Fibroblast of peridontal ligament (primary cell): ENCODE measurements around the gene TSSK1B.
A peak's percentile ranks its signal among the peaks of the same experiment; 100 is the strongest.
"Not testable (repeated sequence)": the region's sequence is repeated elsewhere in the genome, so short reads cannot be mapped to it uniquely, and the experiment has no call there.

Experiments used
- DNase-seq: peaks from one replicate; pipeline ENCODE4 v3.0.0-alpha.2; 2010; ENCODE audit errors: extremely low read depth

TSSK1B gene, protein sequence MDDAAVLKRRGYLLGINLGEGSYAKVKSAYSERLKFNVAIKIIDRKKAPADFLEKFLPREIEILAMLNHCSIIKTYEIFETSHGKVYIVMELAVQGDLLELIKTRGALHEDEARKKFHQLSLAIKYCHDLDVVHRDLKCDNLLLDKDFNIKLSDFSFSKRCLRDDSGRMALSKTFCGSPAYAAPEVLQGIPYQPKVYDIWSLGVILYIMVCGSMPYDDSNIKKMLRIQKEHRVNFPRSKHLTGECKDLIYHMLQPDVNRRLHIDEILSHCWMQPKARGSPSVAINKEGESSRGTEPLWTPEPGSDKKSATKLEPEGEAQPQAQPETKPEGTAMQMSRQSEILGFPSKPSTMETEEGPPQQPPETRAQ

GRCh38 chr5:113434889-113435288 is at the start of gene TSSK1B:
Gene TSSK1B, minus strand, starts transcription at chr5:113434989. Its CDS starts 150 bp downstream, at chr5:113434839.
- DNase-seq = no peak

DNA sequence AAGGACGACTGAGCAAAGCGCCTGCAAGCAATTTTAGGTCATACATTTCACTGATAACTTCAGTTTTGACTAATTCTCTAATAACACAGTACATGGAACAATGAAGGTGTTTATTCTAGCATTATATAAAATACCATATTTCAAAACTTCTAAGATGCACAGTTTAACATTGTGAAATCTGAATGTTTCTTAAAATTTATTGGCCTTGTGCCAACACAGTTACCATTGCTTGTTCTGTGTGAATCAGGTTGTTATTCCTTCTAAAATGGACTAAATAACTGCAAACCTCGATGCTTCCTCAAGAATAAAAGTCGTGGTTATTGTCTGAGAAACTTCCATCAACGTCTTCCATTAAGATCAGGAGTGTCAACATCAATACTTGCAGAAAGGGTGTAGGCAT is 45.5 kb upstream of the TSSK1B start:
- peak; percentile 10 for DNase-seq

DNA sequence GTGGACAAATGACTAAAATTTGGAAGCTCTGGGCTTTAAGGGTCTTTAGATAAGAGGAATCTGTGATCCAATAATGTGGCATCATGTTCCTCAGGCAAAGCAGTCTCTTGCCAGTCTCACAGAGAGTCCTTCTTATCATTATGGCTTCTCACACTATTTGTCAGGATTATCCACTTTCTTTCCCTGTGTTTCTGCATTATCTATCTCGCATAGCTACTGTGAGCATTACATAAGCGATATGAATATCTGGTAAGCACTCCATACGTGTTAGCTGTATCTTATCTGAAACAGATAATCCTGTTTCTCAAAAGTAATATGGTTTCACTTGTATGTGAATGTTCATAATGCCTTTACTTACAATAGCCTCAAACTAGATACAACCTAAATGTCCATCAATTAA is 43.9 kb upstream of the TSSK1B start:
- DNase-seq = no peak

DNA sequence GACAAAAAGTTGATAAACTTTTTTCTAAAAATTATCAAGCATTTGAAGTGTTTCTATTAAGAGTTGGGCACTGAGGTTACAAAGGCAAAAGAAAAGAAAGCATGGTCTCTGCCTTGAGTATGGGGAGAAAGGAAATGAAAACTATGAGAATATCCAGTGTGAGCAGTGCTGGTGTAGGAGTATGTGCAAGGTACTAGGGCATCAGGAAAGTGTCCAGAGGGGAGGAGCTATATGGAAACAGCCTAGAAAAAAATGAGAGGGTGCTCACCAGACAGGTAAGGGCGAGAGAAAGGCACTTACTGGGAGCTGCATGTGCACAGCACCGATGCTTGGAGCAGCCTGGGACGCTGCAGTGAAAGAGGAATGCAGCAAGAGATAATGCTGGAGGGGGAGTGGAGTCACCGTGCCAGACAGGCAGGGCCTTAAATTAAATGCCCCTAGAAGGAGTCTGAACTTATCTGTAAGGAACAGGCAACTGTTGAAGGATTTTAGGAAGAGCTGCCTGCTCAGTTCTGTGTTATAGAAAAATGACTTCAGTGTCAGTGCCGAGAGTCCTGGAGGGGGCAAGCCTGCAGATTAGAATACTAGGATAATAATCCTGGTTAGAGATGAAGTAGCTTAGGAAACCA is 39.4 kb upstream of the TSSK1B start:
- no peak for DNase-seq

GRCh38 chr5:113463032-113463431 is 28.2 kb upstream of the TSSK1B start:
- no peak for DNase-seq

DNA sequence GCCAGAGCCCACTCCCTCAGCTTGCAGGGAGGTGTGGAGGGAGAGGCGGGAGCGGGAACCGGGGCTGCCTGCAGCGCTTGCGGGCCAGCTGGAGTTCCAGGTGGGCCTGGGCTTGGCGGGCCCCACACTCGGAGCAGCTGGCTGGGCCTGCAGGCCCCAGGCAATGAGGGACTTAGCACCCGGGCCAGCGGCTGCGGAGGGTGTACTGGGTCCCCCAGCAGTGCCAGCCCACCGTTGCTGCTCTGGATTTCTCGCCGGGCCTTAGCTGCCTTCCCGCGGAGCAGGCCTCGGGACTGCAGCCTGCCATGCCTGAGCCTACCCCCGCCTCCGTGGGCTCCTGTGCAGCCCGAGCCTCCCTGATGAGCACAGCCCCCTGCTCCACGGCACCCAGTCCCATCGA is 22.3 kb upstream of the TSSK1B start:
- not testable (repeated sequence) for DNase-seq

GRCh38 chr5:113452941-113453340 is 18.2 kb upstream of the TSSK1B start:
- no peak for DNase-seq

DNA sequence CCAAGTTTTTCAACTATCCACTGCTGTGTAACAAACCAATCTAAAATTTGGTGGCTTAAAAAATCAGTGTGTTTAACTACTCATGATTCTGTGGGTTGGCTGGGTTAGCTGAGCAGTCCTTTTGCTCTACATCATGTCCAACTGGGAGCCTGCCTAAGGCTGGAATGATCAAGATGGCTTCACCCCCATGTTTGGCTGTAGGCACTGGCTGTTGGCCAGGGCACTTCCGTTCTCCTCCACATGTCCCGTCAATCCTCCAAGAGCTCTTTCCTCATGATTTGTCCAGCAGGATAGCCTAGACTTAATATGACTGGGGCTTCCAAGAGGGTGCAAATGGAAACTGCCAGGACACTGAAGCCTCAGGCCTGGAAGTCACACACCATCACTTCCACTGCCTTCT is 17.0 kb upstream of the TSSK1B start:
- peak; percentile 23 for DNase-seq

DNA sequence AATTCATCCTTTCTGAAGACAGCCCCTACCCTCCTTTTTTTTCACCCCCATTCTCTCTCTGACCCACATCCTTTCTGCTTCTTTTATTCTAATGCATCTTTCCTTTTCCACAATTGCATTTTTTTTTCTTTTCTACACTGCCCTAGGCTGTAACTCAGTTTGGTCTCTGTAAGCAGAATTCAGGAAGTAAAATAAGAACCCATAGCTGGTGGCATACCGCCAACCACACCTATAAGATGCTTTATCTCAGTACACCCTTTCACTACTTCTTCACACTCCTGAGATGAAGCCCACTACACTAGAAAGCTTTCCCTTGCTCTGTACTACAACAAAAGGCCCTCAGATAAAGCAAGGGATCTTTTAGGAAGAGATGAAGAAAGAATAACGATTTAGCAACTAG is 16.1 kb upstream of the TSSK1B start:
- no peak for DNase-seq

DNA sequence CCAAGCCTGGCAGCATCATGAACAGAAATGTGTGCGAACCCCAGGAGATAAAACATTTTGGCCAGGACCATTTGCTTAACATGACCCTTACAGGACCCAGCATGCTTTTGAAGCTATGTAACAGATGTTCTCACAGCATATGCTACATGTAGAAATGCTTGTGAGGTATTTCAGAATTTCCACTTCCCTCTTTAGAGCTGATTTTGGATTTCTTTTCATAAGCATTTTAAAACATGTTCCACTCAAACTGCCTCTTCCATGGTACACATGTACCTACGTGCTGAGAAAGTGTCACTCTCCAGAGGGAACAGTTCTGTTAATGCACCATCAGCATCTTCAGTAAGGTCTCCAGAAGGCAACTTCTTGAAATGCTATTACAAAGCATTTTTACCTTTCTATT is 15.7 kb upstream of the TSSK1B start:
- DNase-seq = peak; percentile 18

DNA sequence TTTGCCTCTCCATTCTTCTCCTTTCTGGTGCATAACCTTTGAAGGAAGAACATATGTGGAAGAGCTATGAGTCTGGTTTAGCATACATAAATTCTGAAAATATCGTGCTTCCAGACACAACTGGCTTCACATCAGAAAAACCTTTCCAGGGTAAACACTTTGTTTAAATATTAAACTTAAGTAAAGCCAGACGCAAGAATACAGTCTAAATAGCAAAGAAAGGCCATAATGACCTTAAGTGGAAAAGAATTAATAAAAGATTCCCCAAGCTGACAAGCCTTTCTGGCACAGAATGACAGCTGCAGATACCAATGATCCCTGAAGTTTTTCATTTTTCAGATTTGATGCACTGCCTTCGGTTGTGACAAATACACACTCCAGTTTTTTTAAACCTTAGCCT is 13.5 kb upstream of the TSSK1B start:
- DNase-seq = no peak

DNA sequence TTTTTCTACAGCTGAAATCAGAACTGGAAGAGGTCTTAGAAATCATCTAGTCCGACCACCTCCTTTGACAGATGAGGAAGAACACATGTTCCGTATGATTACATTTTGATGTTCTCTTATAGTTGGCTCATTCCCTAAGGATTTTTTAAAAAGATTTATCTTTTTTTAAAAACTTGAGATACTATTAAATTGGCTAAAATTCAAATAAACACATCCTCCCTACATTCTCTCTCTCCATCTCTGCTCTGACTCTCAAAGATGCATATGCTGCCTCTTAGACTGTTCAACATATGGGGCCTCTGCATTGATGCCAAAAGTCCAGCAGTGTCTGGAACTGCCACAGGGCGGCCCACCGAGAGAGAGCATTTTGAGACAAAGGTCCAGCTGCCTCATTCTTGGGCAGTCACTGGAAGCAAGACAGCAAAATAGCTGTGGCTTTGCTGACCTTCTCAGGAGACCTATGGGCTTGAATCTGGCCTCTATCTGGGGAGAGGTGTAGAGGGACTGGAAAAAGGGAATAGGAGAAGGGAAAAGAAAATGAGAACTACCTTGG is 12.8 kb upstream of the TSSK1B start:
- DNase-seq = no peak

GRCh38 chr5:113446358-113446927 is 11.7 kb upstream of the TSSK1B start:
- no peak for DNase-seq

DNA sequence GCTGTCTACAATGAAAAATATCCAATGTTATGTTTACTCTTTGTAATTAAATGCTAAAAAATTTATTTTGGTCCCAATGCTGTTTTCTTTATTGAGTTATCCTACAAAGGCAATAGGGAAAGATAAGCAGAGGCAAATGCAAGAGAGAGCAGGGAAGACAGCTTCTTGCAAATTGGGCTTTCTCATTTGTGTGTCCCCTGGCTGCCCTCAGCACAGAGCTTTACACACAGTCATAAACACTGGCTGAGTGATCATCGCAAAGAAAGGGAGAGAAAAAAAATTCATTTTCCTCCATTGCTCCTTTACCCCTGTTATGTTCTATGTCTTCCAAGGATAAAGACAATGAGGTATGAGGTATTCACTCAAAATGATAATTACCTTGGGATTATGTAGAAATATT is 2.3 kb upstream of the TSSK1B start:
- no peak for DNase-seq

GRCh38 chr5:113435575-113435974 is 786 bp upstream of the TSSK1B start:
- DNase-seq = no peak

GRCh38 chr5:113433862-113434612 is 752 bp downstream of the TSSK1B start:
- DNase-seq = no peak

GRCh38 chr5:113433071-113433470 is 1.7 kb downstream of the TSSK1B start:
- DNase-seq = no peak

DNA sequence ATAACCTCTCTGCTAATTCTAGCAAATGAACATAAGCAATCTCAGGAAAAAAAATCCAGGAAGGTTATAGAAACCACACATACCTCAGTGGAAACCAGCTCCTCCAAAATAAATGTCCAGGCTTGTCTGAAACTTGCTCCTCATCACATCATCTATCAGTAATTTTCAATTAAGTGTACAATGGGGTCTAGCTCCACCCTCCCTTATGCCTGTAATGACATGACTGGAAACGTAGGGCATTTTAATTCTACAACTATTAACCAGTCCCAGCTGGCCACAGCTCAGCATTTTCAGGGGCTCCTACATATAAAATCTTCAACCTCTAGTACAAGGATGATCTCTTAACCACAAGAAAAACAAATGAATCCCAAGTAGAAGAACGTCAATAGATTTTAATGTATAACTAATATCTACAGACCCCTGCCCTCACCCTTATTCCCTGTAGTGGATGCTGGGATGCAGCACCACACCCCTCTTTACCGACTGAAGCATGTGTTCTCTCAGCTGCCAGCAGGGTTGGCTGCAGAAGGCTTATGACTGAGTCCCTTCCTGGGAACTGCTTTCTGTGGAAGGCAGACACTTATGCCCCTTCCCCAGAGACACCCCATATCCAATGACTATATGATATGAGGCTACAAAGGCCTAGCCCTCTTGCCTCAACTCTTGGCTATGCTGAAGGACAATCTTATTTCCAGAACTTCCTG is 6.8 kb downstream of the TSSK1B start:
- DNase-seq = no peak

DNA sequence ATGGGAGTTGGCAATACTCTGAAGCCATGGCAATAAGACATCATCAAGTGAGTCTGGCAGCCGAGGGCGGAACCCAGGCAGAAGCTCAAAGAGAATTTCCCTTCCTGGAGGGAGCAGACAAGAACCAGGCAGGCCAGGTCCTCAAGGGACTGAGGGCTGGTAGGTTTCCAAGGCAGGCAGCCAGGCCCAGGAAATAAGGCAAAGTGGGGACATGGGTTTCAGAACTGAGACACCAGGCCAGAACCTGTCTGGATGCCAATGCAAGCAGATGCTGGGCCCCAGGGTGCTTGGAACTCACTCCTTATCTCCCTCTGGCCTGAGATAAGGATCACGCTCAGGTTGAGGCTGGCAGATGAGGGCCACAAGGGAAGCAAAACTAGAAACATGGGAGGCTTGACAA is 8.9 kb downstream of the TSSK1B start:
- no peak for DNase-seq

- DNase-seq = no peak
Observed at GRCh38 chr5:113421693-113422092, 13.1 kb downstream of the TSSK1B start.

DNA sequence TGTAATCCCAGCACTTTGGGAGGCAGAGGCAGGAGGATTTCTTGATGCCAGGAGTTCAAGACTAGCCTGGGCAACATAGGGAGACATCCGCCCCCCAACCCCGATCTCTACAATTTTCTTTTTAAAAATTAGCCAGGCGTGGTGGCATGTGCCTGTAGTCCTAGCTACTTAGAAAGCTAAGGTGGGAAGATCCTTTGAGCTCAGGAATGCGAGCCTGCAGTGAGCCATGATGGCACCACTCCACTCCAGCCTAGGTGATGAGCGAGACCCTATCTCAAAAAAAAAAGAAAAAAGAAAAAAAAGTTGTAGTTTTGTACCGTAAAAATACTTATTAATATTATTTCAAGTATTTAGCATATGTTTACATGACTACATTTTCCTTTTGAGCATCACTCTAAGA is 29.3 kb downstream of the TSSK1B start:
- DNase-seq = no peak

GRCh38 chr5:113404269-113404668 is 30.5 kb downstream of the TSSK1B start:
- no peak for DNase-seq
